Activated CD4-positive, alpha-beta T cell treated with anti-CD3 and anti-CD28 coated beads for 36 hours (primary cell): ENCODE results near the gene ACOT6. TPM values are rescaled to one million over a fixed set of nuclear protein-coding genes. Genes with fewer than 3 reads are reported as not detected.
"Not testable (repeated sequence)": the region's sequence is repeated elsewhere in the genome, so short reads cannot be mapped to it uniquely, and the experiment has no call there.

Source experiments
- ATAC-seq: fragments of 200-7000 bp; cut with Tn5 transposase; one replicate; pipeline ENCODE4 v1.10.0; 2021; ENCODE audit warnings: mild to moderate bottlenecking, moderate library complexity
- CTCF ChIA-PET: fragments of 350-600 bp; sonication (Branson Sonifier 250); formaldehyde crosslinking; loops from one replicate; lab custom pipeline; 2021; ENCODE audit warnings: antibody characterized with exemption; lab: Charles Lee
- POLR2A ChIA-PET: fragments of 350-600 bp; sonication (Branson Sonifier 250); formaldehyde crosslinking; loops from one replicate; lab custom pipeline; 2021; ENCODE audit warnings: antibody characterized with exemption, inconsistent platforms; lab: Charles Lee
- DNase-seq: peaks from one replicate; pipeline ENCODE4 v3.0.0-alpha.2; 2020
- H3K27ac Mint-ChIP-seq: one replicate; pipeline ENCODE4 v1.8.0; 2021; ENCODE audit warnings: mixed read lengths
- H3K27me3 Mint-ChIP-seq: one replicate; pipeline ENCODE4 v1.8.0; 2021; ENCODE audit warnings: mixed read lengths
- H3K36me3 Mint-ChIP-seq: one replicate; pipeline ENCODE4 v1.8.0; 2021; ENCODE audit warnings: low read depth, mixed read lengths
- H3K4me1 Mint-ChIP-seq: one replicate; pipeline ENCODE4 v1.8.0; 2021; ENCODE audit warnings: mixed read lengths
- H3K4me3 Mint-ChIP-seq: one replicate; pipeline ENCODE4 v1.8.0; 2021; ENCODE audit warnings: mild to moderate bottlenecking, moderate library complexity, mixed read lengths
- H3K9me3 Mint-ChIP-seq: one replicate; pipeline ENCODE4 v1.8.0; 2021; ENCODE audit warnings: low read depth, mixed read lengths
- intact Hi-C, 2 experiments: fragments of 100-400 bp; cut with DNase I in 1 of 2; cut with micrococcal nuclease in 1 of 2; formaldehyde crosslinking; loops; one replicate each; pipeline versions ENCODE4 v1.14.2 to v1.15.1; 2022 to 2024; cut with DNase I, micrococcal nuclease
- total RNA-seq, 2 experiments: library from RNA; stranded (reverse); gene quantifications; one replicate each; pipeline ENCODE4 v1.2.3, GENCODE V29; 2021

Gene ACOT6
- total RNA-seq, 2 experiments from 2014 or later, result 0.18 TPM; not detected in 1

DNA sequence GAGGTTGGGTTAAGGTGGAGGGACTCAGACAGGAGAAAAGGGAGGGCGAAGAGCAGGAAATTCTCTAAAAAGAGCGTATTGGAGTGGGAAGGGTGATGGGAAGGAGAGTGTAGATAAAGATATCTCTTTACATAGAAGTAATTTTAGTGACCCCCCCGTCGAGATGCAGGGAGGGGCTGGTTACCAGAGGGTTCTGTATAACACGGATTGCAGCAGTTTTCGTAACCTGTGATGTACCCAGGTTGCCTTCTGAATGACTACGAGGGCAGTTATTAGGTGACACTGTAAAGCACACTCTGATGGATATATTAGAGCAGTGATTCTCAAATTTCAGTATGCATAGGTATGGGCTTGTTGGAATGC is 32.9 kb downstream of the ACOT6 start:
- no peaks in the 10 kb centered on the region for H3K36me3 Mint-ChIP-seq
- intact Hi-C loops, result loop anchor here in 1 of 2 experiments (2.0 kb wide), 1 partner anchor 70 kb away; the partner anchor contains the start of gene PNMA1
- H3K4me3 Mint-ChIP-seq, result peak overlapping the region; percentile 98
- DNase-seq, result no peak
- H3K27ac Mint-ChIP-seq, result peak overlapping the region; percentile 91
- no peaks in the 10 kb centered on the region for H3K9me3 Mint-ChIP-seq
- ChIA-PET CTCF (interaction anchor here (0.7 to 1.4 kb wide), 6 partner anchors 19 to 971 kb away, joined by 3 to 4 read pairs (median 3); no protein-coding TSS in a partner anchor), POLR2A (interaction anchor here (0.6 to 1.4 kb wide), 2 partner anchors 76 to 847 kb away, joined by 3 to 5 read pairs; partner anchors contain the start of gene ACOT2)
- H3K27me3 Mint-ChIP-seq, result no peaks in the 10 kb centered on the region
- peaks cover 16% of the 10 kb centered on the region for H3K4me1 Mint-ChIP-seq
- ATAC-seq, result no peak

DNA sequence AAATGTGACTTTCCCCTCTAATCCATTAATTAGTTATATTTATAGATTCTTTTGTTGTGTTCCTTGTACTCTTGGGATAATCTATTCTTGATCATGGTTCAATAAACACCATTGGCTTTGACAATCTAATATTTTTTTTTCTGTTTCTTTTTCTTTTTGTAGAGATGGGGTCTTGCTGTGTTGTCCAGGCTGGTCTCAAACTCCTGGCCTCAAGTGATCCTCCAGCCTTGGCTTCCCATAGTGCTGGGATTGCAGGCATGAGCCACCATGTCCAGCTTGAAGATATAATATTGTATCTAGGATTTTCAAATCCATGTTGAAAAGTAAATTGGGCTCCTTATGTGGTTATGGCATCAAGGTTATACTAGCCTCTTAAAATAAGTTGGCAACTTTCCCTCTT is 38.7 kb downstream of the ACOT6 start:
- ChIA-PET CTCF (interaction anchor here (0.7 to 1.0 kb wide), 2 partner anchors 9 to 11 kb away, joined by 3 to 4 read pairs; no protein-coding TSS in a partner anchor), POLR2A (no interaction called here)
- intact Hi-C loops, result no loop called here
- ATAC-seq, result no peak
- Mint-ChIP-seq H3K27me3 (no peaks in the 10 kb centered on the region), H3K9me3 (no peaks in the 10 kb centered on the region), H3K4me3 (no peak overlapping the region), H3K36me3 (peaks cover 7% of the 10 kb centered on the region), H3K27ac (no peak overlapping the region), H3K4me1 (peaks cover under 1% of the 10 kb centered on the region)
- DNase-seq, result no peak

DNA sequence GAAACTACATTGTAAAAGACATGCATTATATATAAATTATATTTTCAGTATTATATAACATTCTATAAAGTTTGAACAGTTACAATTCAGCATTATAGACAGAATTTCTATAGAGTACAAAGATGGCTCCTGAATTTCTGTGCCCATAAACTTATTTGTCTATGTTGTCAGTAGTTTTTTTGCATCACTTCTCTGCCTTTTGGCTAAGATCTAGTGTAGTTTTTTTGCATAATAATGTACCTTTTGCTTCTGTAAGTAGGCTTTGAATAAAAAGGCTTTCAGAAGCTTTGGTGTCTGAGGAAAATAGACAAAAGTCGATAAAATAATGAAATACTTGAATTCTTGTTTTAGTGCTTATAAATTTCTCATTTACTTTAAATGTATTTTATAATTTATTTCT is 43.5 kb downstream of the ACOT6 start:
- H3K4me3 Mint-ChIP-seq, result no peak overlapping the region
- intact Hi-C loops, result no loop called here
- DNase-seq (no peak), ATAC-seq (no peak)
- H3K27me3 Mint-ChIP-seq, result no peaks in the 10 kb centered on the region
- CTCF ChIA-PET, result no interaction called here
- POLR2A ChIA-PET, result no interaction called here
- H3K9me3 Mint-ChIP-seq, result no peaks in the 10 kb centered on the region
- H3K36me3 Mint-ChIP-seq, result peaks cover 12% of the 10 kb centered on the region
- H3K4me1 Mint-ChIP-seq, result no peaks in the 10 kb centered on the region
- H3K27ac Mint-ChIP-seq, result no peak overlapping the region

DNA sequence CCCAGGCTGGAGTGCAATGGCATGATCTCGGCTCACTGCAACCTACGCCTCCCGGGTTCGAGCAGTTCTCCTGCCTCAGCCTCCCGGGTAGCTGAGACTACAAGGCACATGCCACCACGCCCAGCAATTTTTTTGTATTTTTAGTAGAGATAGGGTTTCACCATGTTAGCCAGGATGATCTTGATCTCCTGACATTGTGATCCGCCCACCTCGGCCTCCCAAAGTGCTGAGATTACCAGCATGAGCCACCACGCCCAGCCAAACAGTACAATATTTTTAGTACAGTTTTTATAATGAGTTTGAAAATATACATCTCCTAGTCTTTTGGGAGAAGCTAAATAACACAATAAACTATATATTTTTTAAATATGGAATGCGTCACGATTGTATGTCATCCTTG is 46.9 kb downstream of the ACOT6 start:
- CTCF ChIA-PET, result interaction anchor here (0.6 kb wide), 1 partner anchor 9 kb away, joined by 3 read pairs; no protein-coding TSS in a partner anchor
- ATAC-seq, POLR2A ChIA-PET, H3K4me1 Mint-ChIP-seq, H3K27me3 Mint-ChIP-seq, H3K27ac Mint-ChIP-seq, H3K36me3 Mint-ChIP-seq, H3K9me3 Mint-ChIP-seq, intact Hi-C loops, DNase-seq, H3K4me3 Mint-ChIP-seq: not testable (repeated sequence)

DNA sequence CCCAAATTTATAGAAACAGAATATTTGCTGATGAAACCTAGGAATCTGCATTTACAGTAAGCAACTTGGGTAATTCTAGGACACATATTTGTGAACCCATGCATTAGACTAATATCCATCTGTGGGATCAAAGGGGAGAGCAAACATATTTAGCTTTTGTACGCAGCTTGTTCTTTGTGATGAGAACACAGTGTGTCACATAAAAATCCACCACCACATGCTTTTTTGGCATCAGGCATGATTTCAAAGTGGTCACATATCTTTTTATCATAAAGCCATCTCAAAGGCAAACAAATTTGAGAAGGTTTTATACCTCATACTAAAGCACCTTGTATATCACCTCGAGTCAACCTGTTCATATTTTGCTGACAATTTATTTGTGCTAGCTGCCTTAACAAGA is 48.2 kb downstream of the ACOT6 start:
- DNase-seq, result no peak

DNA sequence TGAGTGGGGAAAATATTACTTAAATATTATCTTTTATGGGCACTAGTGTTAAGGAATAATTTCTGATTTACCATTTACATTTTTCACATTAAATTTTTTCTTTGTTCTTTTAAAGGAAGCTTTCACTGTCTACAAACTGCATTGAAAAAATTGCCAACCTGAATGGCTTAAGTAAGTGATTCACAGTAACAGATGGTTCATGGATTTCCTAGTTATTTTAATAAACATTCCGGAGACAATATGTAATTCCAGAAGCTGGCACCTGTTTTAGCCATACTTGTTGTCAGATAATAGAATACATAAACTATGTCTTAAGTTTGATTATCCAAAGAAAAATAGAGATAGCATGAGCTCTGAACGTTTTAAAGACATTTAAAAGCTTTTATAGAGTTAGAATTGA is 49.6 kb downstream of the ACOT6 start:
- no peaks in the 10 kb centered on the region for H3K9me3 Mint-ChIP-seq
- DNase-seq (no peak), ATAC-seq (no peak)
- no peak overlapping the region for H3K27ac Mint-ChIP-seq
- H3K4me3 Mint-ChIP-seq, result no peak overlapping the region
- intact Hi-C loops, result no loop called here
- CTCF ChIA-PET, result interaction anchor here (1.0 kb wide), 1 partner anchor 10 kb away, joined by 4 read pairs; no protein-coding TSS in a partner anchor
- peaks cover 3% of the 10 kb centered on the region for H3K4me1 Mint-ChIP-seq
- H3K27me3 Mint-ChIP-seq, result no peaks in the 10 kb centered on the region
- POLR2A ChIA-PET, result no interaction called here
- H3K36me3 Mint-ChIP-seq, result peaks cover 10% of the 10 kb centered on the region

More for the DNA sequence above, 48.2 kb downstream of the ACOT6 start:
- Mint-ChIP-seq H3K9me3 (no peaks in the 10 kb centered on the region), H3K4me3 (no peak overlapping the region), H3K27ac (no peak overlapping the region), H3K36me3 (peaks cover 10% of the 10 kb centered on the region), H3K4me1 (peaks cover 3% of the 10 kb centered on the region), H3K27me3 (no peaks in the 10 kb centered on the region)
- ChIA-PET POLR2A (no interaction called here), CTCF (interaction anchor here (0.6 kb wide), 1 partner anchor 158 kb away, joined by 3 read pairs; no protein-coding TSS in a partner anchor)
- ATAC-seq, result no peak
- intact Hi-C loops, result no loop called here

DNA sequence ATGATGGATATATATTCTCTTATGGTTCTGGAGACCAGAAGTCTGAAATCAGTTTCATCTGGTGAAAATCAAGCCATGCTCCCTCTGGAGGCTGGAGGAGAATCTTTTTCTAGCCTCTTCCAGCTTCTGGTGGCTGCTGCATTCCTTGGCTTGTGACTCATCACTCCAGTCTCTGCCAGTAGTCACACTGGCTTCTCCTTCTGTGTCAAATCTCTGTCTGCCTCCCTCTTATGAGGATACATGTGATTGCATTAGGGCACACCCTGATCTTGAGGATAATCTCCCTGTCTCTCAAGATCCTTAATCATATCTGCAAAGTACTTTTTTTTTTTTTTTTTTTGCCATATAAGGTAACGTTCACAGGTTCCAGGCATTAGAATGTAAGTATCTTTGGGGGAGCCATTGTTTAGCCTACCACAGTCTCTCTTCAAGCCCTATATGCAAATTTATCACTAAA is 50.2 kb downstream of the ACOT6 start:
- DNase-seq (no peak), ATAC-seq (no peak)
- no peaks in the 10 kb centered on the region for H3K27me3 Mint-ChIP-seq
- ChIA-PET CTCF (interaction anchor here (0.7 to 1.0 kb wide), 2 partner anchors 11 to 640 kb away, joined by 3 to 4 read pairs; no protein-coding TSS in a partner anchor), POLR2A (no interaction called here)
- no peaks in the 10 kb centered on the region for H3K9me3 Mint-ChIP-seq
- peaks cover 10% of the 10 kb centered on the region for H3K36me3 Mint-ChIP-seq
- H3K4me1 Mint-ChIP-seq, result peaks cover 3% of the 10 kb centered on the region
- intact Hi-C loops, result no loop called here
- H3K27ac Mint-ChIP-seq, result no peak overlapping the region
- H3K4me3 Mint-ChIP-seq, result no peak overlapping the region

DNA sequence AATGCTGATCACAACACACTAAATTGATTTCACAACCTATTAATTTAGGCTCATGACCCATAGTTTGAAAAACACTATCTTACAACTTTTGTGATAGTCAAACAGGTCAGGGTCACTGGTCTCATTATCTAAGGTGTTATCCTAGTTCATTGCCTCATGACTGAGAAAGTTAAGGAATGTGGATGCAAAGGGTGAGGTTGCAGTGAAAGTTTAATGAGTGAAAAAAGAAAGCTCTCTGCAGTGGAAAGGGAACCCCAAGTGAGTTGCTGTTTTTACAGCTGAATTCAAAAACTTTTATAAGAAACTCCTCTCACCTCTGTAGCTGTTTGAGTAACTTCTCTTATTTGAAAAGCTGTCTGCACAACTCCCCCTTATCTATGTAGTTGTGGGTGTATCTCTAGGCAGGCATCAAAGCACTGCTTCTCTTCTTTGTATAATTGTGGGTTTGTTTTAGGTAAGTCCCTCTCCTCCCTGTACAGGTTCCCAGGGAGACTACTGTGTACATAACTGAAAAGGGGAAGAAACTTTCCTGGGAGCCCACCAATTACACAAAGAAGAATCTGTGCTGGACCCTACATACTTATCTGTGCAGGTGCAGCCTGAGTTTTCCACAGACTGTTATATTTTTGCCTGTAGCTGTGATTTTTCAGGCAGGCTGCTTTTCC is 51.4 kb downstream of the ACOT6 start:
- POLR2A ChIA-PET, result interaction anchor here (0.6 kb wide), 1 partner anchor 448 kb away, joined by 3 read pairs; no protein-coding TSS in a partner anchor
- Mint-ChIP-seq H3K4me1 (peaks cover 3% of the 10 kb centered on the region), H3K9me3 (no peaks in the 10 kb centered on the region), H3K27me3 (no peaks in the 10 kb centered on the region), H3K36me3 (peaks cover 10% of the 10 kb centered on the region), H3K27ac (no peak overlapping the region), H3K4me3 (no peak overlapping the region)
- no peak for ATAC-seq
- CTCF ChIA-PET, result interaction anchor here (1.0 to 1.5 kb wide), 2 partner anchors 18 to 23 kb away, joined by 3 read pairs; no protein-coding TSS in a partner anchor
- no peak for DNase-seq
- intact Hi-C loops, result no loop called here

DNA sequence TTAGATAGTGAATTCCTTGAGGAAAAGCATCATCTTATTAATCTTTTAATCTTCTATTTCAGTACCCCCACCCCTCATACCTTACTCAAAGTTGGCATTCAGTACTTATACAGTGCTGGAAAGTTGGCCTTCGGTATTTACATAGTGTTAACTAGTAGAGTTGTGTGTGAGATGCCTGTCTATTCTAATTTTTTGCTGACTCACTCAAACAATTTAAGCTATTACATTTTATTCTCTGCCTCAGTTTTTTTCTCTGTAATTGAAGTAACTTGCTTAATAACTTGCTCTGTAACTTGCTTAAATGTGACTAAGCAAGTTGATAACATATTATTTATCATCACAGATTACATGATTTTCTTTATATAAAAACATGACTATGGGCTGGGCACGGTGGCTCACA is 52.8 kb downstream of the ACOT6 start:
- Mint-ChIP-seq H3K36me3 (peaks cover 10% of the 10 kb centered on the region), H3K4me3 (no peak overlapping the region), H3K4me1 (peaks cover 3% of the 10 kb centered on the region), H3K27me3 (no peaks in the 10 kb centered on the region), H3K9me3 (no peaks in the 10 kb centered on the region), H3K27ac (no peak overlapping the region)
- intact Hi-C loops, result no loop called here
- ChIA-PET POLR2A (no interaction called here), CTCF (no interaction called here)
- no peak for ATAC-seq
- DNase-seq, result no peak

DNA sequence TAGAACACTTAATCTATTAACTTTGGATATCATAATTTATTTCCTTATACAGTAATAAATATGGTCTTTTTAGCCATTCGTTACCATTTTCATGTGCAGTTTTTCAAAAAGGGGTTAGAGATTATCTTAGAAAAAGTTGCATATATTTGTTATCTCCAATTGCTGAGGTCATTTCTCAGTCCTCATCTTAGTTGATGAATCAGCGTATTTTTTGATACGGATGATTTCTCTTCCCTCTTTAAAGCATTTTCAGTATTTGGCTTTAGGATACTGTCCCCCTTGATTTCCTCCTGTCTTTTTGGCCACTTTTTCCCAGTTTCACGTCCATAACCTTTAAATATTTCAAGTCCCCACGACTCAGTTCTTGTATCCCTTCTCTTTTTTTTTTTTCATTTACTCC is 54.3 kb downstream of the ACOT6 start:
- Mint-ChIP-seq H3K27ac (no peak overlapping the region), H3K4me3 (no peak overlapping the region), H3K9me3 (no peaks in the 10 kb centered on the region), H3K4me1 (peaks cover 3% of the 10 kb centered on the region), H3K36me3 (peaks cover 4% of the 10 kb centered on the region), H3K27me3 (no peaks in the 10 kb centered on the region)
- intact Hi-C loops, result no loop called here
- no peak for DNase-seq
- POLR2A ChIA-PET, result no interaction called here
- CTCF ChIA-PET, result interaction anchor here (0.8 kb wide), 1 partner anchor 160 kb away, joined by 3 read pairs; no protein-coding TSS in a partner anchor
- no peak for ATAC-seq

DNA sequence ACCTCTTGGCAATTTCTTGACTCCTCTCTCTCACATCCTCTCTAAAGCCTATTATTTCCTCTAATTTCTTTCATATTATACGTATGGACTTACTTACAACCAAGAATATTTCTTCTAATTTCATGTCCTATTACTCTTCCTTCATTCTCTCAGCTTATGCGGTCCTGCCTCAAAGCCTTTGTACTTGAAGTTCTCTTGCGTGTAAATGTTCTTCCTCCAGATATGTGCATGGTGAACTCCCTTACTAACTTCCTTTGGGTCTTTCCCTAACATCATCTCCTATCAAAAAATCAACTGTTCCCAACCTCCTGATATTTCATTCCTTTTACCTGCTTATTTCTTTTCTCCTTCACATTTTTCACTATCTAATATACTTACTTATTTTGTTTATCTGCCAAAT is 55.5 kb downstream of the ACOT6 start:
- H3K27ac Mint-ChIP-seq, result no peak overlapping the region
- H3K36me3 Mint-ChIP-seq, result peaks cover 1% of the 10 kb centered on the region
- CTCF ChIA-PET, result no interaction called here
- DNase-seq (no peak), ATAC-seq (no peak)
- no peaks in the 10 kb centered on the region for H3K27me3 Mint-ChIP-seq
- H3K4me3 Mint-ChIP-seq, result no peak overlapping the region
- H3K4me1 Mint-ChIP-seq, result peaks cover 3% of the 10 kb centered on the region
- H3K9me3 Mint-ChIP-seq, result no peaks in the 10 kb centered on the region
- POLR2A ChIA-PET, result no interaction called here
- intact Hi-C loops, result no loop called here
